SJCRH30 (cell line): ENCODE data around the gene CSRNP2. TPM values are rescaled to one million over a fixed set of nuclear protein-coding genes. Genes with fewer than 3 reads are reported as not detected.
A peak's percentile ranks its signal among the peaks of the same experiment; 100 is the strongest.
"Not testable (repeated sequence)": the region's sequence is repeated elsewhere in the genome, so short reads cannot be mapped to it uniquely, and the experiment has no call there.

ENCODE experiments used
- DNase-seq, 2 experiments: peaks; one replicate each; pipeline ENCODE4 v3.0.0-alpha.2; 2015 to 2020
- H3K27ac ChIP-seq: fragments of 250-450 bp; sonication (Bioruptor Pico); 2 replicates; pipeline ENCODE4 v1.5.1; 2020; ENCODE audit warnings: mild to moderate bottlenecking, moderate library complexity
- H3K27me3 ChIP-seq: fragments of 250-450 bp; sonication (Bioruptor Pico); 2 replicates; pipeline ENCODE4 v1.5.1; 2020; ENCODE audit warnings: mild to moderate bottlenecking, moderate library complexity
- H3K36me3 ChIP-seq: fragments of 250-450 bp; sonication (Bioruptor Pico); 2 replicates; pipeline ENCODE4 v1.5.1; 2020; ENCODE audit warnings: mild to moderate bottlenecking, moderate library complexity
- H3K4me1 ChIP-seq: fragments of 250-450 bp; sonication (Bioruptor Pico); 2 replicates; pipeline ENCODE4 v1.5.1; 2020; ENCODE audit warnings: mild to moderate bottlenecking, moderate library complexity
- H3K4me3 ChIP-seq: fragments of 250-450 bp; sonication (Bioruptor Pico); 2 replicates; pipeline ENCODE4 v1.5.1; 2020; ENCODE audit warnings: mild to moderate bottlenecking, moderate library complexity
- H3K9me3 ChIP-seq: fragments of 250-450 bp; sonication (Bioruptor Pico); replicated peaks from 2 replicates; pipeline ENCODE4 v1.5.1; 2020; ENCODE audit warnings: mild to moderate bottlenecking, moderate library complexity
- total RNA-seq: library from RNA; depleted of rRNA; stranded (reverse); fragments of >200 nt; shearing (Covaris generic); gene quantifications from 2 replicates; pipeline ENCODE4 v1.2.3, GENCODE V29; 2014

Gene CSRNP2
- total RNA-seq, 1 experiment from 2014 or later = 92.5 TPM

- Histone ChIP-seq H3K9me3 (no peaks in the 10 kb centered on the region), H3K4me1 (no peaks in the 10 kb centered on the region), H3K4me3 (no peak overlapping the region), H3K36me3 (no peaks in the 10 kb centered on the region), H3K27ac (no peak overlapping the region), H3K27me3 (no peaks in the 10 kb centered on the region)
- no peak for DNase-seq
These were observed 56.0 kb downstream of the CSRNP2 start for GRCh38 chr12:51027342-51027835.

- Histone ChIP-seq H3K4me3 (peak within 1 kb of the TSS; percentile 86), H3K27me3 (no peaks in the 10 kb centered on the region), H3K36me3 (no peaks in the 10 kb centered on the region), H3K27ac (peak within 1 kb of the TSS; percentile 92), H3K4me1 (peaks cover under 1% of the 10 kb centered on the region), H3K9me3 (no peaks in the 10 kb centered on the region)
- peak; percentile 98 for DNase-seq
These were observed 57.4 kb downstream of the CSRNP2 start, which contains the start of gene SLC11A2 for GRCh38 chr12:51025836-51026638. TSS of gene SLC11A2 (minus strand) at chr12:51026384. CDS start at chr12:51010728, 15,656 bp downstream.

- Histone ChIP-seq H3K27me3 (no peaks in the 10 kb centered on the region), H3K27ac (peak overlapping the region; percentile 92), H3K36me3 (no peaks in the 10 kb centered on the region), H3K4me3 (peak overlapping the region; percentile 86), H3K9me3 (no peaks in the 10 kb centered on the region), H3K4me1 (peaks cover 7% of the 10 kb centered on the region)
- DNase-seq = no peak
These were observed 58.0 kb downstream of the CSRNP2 start for GRCh38 chr12:51025338-51025835.

DNA sequence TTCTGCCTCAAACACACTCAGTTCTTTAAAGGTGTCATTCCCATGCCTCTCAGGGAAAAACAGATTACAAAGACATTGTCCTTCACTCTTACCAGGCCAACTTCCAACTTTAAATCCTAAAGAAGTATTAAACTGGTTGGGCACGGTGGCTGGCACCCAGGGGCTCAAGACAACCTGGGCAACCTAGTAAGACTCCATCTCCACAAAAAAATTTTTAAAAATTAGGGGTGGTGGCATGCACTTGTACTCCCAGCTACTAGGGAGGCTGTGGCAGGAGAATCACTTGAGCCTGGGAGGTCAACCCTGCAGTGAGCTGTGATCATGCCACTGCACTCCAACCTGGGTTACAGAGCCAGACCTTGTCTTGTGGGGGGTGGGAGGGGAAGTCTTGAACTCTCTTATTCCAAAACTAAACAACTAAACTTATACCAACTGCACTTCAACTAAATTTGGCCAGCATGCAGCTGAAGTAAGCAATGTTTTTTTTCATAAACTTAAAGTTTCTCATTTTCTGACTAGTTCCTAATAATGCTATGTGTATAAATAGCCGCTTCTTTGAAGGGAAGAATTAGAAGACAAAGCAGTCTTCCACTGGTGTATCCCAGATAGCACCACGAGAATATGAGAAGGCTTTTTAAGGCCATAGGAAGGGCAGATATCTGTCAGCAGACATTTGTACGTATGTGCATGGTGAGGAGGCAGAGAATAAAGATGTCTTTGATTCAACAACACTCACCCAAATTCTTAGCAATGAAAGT, 59.6 kb downstream of the CSRNP2 start:
- DNase-seq = no peak
- Histone ChIP-seq H3K27ac (no peak overlapping the region), H3K27me3 (no peaks in the 10 kb centered on the region), H3K9me3 (no peaks in the 10 kb centered on the region), H3K4me3 (peak overlapping the region; percentile 86), H3K36me3 (peaks cover 4% of the 10 kb centered on the region; the same call in 1 of the 2 replicates), H3K4me1 (peaks cover 9% of the 10 kb centered on the region)

DNA sequence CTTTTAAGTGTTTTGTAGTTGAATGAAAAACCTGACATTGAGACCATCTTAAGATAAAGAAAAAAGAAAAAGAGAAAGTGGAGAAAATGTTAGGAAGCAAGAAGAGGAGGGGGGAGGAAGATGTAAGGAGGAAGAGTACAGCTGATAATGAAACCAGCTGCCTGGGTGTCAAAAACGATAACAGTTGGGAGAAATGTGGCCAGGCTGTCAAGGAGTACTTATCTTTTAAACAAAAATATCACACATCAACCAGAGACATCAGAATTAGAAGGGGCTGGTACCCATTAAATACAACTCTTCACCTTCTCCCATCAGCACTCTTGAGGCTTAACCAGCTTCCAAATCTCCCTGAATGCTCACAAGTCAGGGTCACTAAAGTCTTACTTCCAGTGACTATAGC, 61.7 kb downstream of the CSRNP2 start:
- no peak for DNase-seq

GRCh38 chr12:51020448-51021182, 62.8 kb downstream of the CSRNP2 start:
- Histone ChIP-seq H3K4me3 (no peak overlapping the region), H3K4me1 (peaks cover 9% of the 10 kb centered on the region), H3K27ac (peak overlapping the region; percentile 7; the same call in 1 of the 2 replicates), H3K36me3 (peaks cover 6% of the 10 kb centered on the region; the same call in 1 of the 2 replicates), H3K9me3 (no peaks in the 10 kb centered on the region), H3K27me3 (no peaks in the 10 kb centered on the region)
- peak; percentile 54 to 84 for DNase-seq

More for the DNA sequence above, 61.7 kb downstream of the CSRNP2 start:
- Histone ChIP-seq H3K36me3 (peaks cover 6% of the 10 kb centered on the region; the same call in 1 of the 2 replicates), H3K27ac (no peak overlapping the region), H3K4me1 (peaks cover 9% of the 10 kb centered on the region), H3K4me3 (no peak overlapping the region), H3K9me3 (no peaks in the 10 kb centered on the region), H3K27me3 (no peaks in the 10 kb centered on the region)

GRCh38 chr12:51019927-51020326, 63.5 kb downstream of the CSRNP2 start:
- no peak overlapping the region for H3K4me3 ChIP-seq

GRCh38 chr12:51018956-51019355, 64.4 kb downstream of the CSRNP2 start:
- H3K27ac ChIP-seq = no peak overlapping the region
- no peak for DNase-seq

More at GRCh38 chr12:51019927-51020326, 63.5 kb downstream of the CSRNP2 start:
- DNase-seq = peak in 1 of 2 experiments; percentile 27
- H3K27ac ChIP-seq = no peak overlapping the region
- H3K9me3 ChIP-seq = no peaks in the 10 kb centered on the region
- peaks cover 6% of the 10 kb centered on the region; the same call in 1 of the 2 replicates for H3K36me3 ChIP-seq
- peaks cover 9% of the 10 kb centered on the region for H3K4me1 ChIP-seq
- no peaks in the 10 kb centered on the region for H3K27me3 ChIP-seq

DNA sequence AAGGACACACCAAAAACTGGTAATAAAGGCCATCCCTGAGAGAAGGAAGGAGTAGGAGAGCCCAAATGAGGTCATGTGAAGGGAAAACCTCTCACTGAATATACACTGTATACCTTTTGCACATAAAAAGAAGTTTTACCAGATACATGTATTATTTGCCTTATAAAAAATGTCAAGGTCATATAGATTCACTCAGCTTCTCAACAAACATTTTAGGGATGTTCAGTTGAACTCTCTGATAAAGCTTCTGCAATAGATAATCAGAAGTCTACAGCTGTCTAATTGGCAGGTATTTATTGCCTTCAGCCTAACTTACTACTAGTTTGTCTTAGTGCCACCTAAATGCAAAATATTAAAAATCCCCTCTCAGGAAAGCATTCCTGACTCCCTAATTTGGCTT, 65.9 kb downstream of the CSRNP2 start:
- H3K4me3 ChIP-seq = no peak overlapping the region
- H3K4me1 ChIP-seq = peaks cover 28% of the 10 kb centered on the region
- no peaks in the 10 kb centered on the region; the same call in 1 of the 2 replicates for H3K9me3 ChIP-seq
- no peak for DNase-seq
- peaks cover 6% of the 10 kb centered on the region; the same call in 1 of the 2 replicates for H3K36me3 ChIP-seq
- no peak overlapping the region for H3K27ac ChIP-seq
- H3K27me3 ChIP-seq = no peaks in the 10 kb centered on the region

More at GRCh38 chr12:51018956-51019355, 64.4 kb downstream of the CSRNP2 start:
- H3K27me3 ChIP-seq = no peaks in the 10 kb centered on the region
- peaks cover 16% of the 10 kb centered on the region for H3K4me1 ChIP-seq
- peaks cover 6% of the 10 kb centered on the region; the same call in 1 of the 2 replicates for H3K36me3 ChIP-seq
- no peaks in the 10 kb centered on the region for H3K9me3 ChIP-seq
- H3K4me3 ChIP-seq = no peak overlapping the region

- H3K36me3 ChIP-seq, H3K4me3 ChIP-seq, H3K27ac ChIP-seq, H3K27me3 ChIP-seq, H3K9me3 ChIP-seq: not testable (repeated sequence)
- DNase-seq = peak in 1 of 2 experiments; percentile 44
- peaks cover 26% of the 10 kb centered on the region for H3K4me1 ChIP-seq
These were observed 68.9 kb downstream of the CSRNP2 start for GRCh38 chr12:51014467-51014866.

DNA sequence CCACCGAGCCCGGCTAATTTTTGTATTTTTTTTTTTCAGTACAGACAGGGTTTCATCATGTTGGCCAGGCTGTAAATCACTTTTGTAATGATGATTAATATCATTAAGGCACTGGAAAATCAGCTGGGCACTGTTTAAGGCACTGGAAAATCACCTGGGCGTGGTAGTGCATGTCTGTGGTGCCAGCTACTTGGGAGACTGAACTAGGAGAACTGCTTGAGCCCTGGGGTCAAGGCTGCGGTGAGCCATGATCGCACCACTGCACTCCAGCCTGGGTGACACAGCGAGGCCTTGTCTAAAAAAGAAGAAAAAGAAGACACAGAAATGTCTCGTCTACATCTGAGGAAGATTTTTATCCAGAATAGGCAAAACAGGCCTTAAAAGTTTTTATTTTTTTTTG, 70.0 kb downstream of the CSRNP2 start:
- H3K27me3 ChIP-seq = no peaks in the 10 kb centered on the region
- no peak overlapping the region for H3K4me3 ChIP-seq
- H3K4me1 ChIP-seq = peaks cover 26% of the 10 kb centered on the region
- H3K9me3 ChIP-seq = no peaks in the 10 kb centered on the region; the same call in 1 of the 2 replicates
- H3K27ac ChIP-seq = no peak overlapping the region
- no peak for DNase-seq
- peaks cover 6% of the 10 kb centered on the region for H3K36me3 ChIP-seq

GRCh38 chr12:51012570-51013236, 70.7 kb downstream of the CSRNP2 start:
- peak in 1 of 2 experiments; percentile 70 for DNase-seq
- Histone ChIP-seq H3K4me1 (peaks cover 26% of the 10 kb centered on the region), H3K36me3 (peaks cover 12% of the 10 kb centered on the region), H3K4me3 (no peak overlapping the region), H3K9me3 (no peaks in the 10 kb centered on the region; the same call in 1 of the 2 replicates), H3K27ac (peak overlapping the region; percentile 32), H3K27me3 (no peaks in the 10 kb centered on the region)

DNA sequence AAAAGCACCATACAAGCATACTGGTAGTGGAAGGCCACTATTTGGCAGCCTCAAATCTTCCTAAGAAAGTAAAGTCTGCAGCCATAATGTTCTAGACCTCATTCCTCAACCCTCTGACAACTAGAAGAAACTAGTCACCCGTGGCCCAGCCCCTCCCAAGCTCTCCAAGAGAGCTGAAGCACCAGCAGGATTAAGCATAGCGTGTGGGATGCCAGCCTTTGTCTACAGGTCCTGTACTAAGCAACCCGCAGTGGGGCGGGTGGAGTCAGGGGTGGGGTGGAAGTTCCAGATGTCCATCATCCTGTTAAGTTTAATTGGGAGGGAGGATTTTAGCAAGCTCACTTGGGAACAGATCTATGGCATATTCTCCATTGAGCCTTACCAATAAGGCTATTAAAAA, 71.4 kb downstream of the CSRNP2 start:
- Histone ChIP-seq H3K9me3 (no peaks in the 10 kb centered on the region; the same call in 1 of the 2 replicates), H3K36me3 (peaks cover 19% of the 10 kb centered on the region), H3K27me3 (no peaks in the 10 kb centered on the region), H3K4me1 (peaks cover 26% of the 10 kb centered on the region), H3K27ac (no peak overlapping the region), H3K4me3 (no peak overlapping the region)
- DNase-seq = no peak
